Smooth muscle cell (in vitro differentiated cells): ENCODE measurements around the gene GABBR2. TPM values are rescaled to one million over a fixed set of nuclear protein-coding genes. Genes with fewer than 3 reads are reported as not detected.

Source experiments
- DNase-seq: peaks from one replicate; lab custom pipeline; 2025; ENCODE audit not compliant: unreplicated experiment; lab: John Stamatoyannopoulos, UW
- H2AFZ ChIP-seq: fragments of 200-600 bp; sonication (generic); 2 replicates; pipeline ENCODE4 v1.6.0; 2016; ENCODE audit warnings: antibody characterized with exemption, low read depth, mild to moderate bottlenecking
- H3F3A ChIP-seq: fragments of 200-600 bp; sonication (generic); 2 replicates; pipeline ENCODE4 v1.6.0; 2017; ENCODE audit warnings: antibody characterized with exemption, low read depth
- H3K27ac ChIP-seq: fragments of 200-600 bp; sonication (generic); 2 replicates; pipeline ENCODE4 v1.5.1; 2016; ENCODE audit warnings: low read depth, mild to moderate bottlenecking
- H3K27me3 ChIP-seq: fragments of 200-600 bp; sonication (generic); 2 replicates; pipeline ENCODE4 v1.6.1; 2016; ENCODE audit warnings: low read depth, mild to moderate bottlenecking
- H3K36me3 ChIP-seq: fragments of 200-600 bp; sonication (generic); 2 replicates; pipeline ENCODE4 v1.5.1; 2016; ENCODE audit warnings: low read depth
- H3K4me1 ChIP-seq: fragments of 200-600 bp; sonication (generic); 2 replicates; pipeline ENCODE4 v1.5.1; 2016; ENCODE audit warnings: low read depth
- H3K4me2 ChIP-seq: fragments of 200-600 bp; sonication (generic); 2 replicates; pipeline ENCODE4 v1.6.0; 2016; ENCODE audit warnings: mild to moderate bottlenecking
- H3K4me3 ChIP-seq: fragments of 200-600 bp; sonication (generic); 2 replicates; pipeline ENCODE4 v1.5.1; 2016; ENCODE audit warnings: mild to moderate bottlenecking
- H3K79me2 ChIP-seq: fragments of 200-600 bp; sonication (generic); 2 replicates; pipeline ENCODE4 v1.6.0; 2016; ENCODE audit warnings: low read depth, mild to moderate bottlenecking
- H3K9ac ChIP-seq: fragments of 200-600 bp; sonication (generic); 2 replicates; pipeline ENCODE4 v1.6.0; 2016; ENCODE audit warnings: low read depth
- H3K9me3 ChIP-seq: fragments of 200-600 bp; sonication (generic); replicated peaks from 2 replicates; pipeline ENCODE4 v1.5.1; 2016; ENCODE audit warnings: low read depth
- H4K20me1 ChIP-seq: fragments of 200-600 bp; sonication (generic); 2 replicates; pipeline ENCODE4 v1.6.0; 2016; ENCODE audit warnings: low read depth
- CTCF ChIP-seq: fragments of 200-600 bp; sonication (generic); IDR thresholded peaks from 2 replicates; pipeline ENCODE4 v1.5.1; 2017; ENCODE audit warnings: borderline replicate concordance, mild to moderate bottlenecking, antibody characterized with exemption; ENCODE audit not compliant: insufficient read depth, poor library complexity, severe bottlenecking
- WGBS: methylation state at CpG from one replicate; pipeline ENCODE4 v1.1.7; 2016; ENCODE audit warnings: low lambda C conversion rate; 5-methylcytosine and 5-hydroxymethylcytosine counted together
- polyA plus RNA-seq: library from polyadenylated mRNA; unstranded; fragments of >200 nt; fragmentation: Nextera tagmentation; extraction: Ambion mirVana; gene quantifications from 2 replicates; pipeline ENCODE4 v1.2.1, GENCODE V29; 2016
- total RNA-seq: library from RNA; depleted of rRNA; stranded (reverse); fragments of >200 nt; gene quantifications from 2 replicates; pipeline ENCODE4 v1.2.3, GENCODE V29; 2014

GABBR2 gene
- total and polyA plus RNA-seq, 2 experiments from 2014 or later, result 0.25 TPM; not detected in 1

- H2AFZ ChIP-seq, result no peak overlapping the region
- H3K27ac ChIP-seq, result no peak overlapping the region
- no peak for TF ChIP-seq CTCF
- no peaks in the 10 kb centered on the region for H3F3A ChIP-seq
- no peak overlapping the region for H3K4me2 ChIP-seq
- H3K4me1 ChIP-seq, result no peaks in the 10 kb centered on the region
- 94% methylated on average over 8 of the region's 8 CpGs for WGBS
- no peak overlapping the region for H3K9ac ChIP-seq
- H3K9me3 ChIP-seq, result no peaks in the 10 kb centered on the region
- H3K79me2 ChIP-seq, result no peaks in the 10 kb centered on the region
- no peak for DNase-seq
- peaks cover 3% of the 10 kb centered on the region for H3K36me3 ChIP-seq
- no peak overlapping the region for H3K4me3 ChIP-seq
- no peaks in the 10 kb centered on the region for H4K20me1 ChIP-seq
- H3K27me3 ChIP-seq, result no peaks in the 10 kb centered on the region
Observed at GRCh38 chr9:98740226-98740881, 31.6 kb upstream of the GABBR2 start.

GRCh38 chr9:98738741-98739140 lies 30.0 kb upstream of the GABBR2 start:
- Histone ChIP-seq H3K4me2 (no peak overlapping the region), H2AFZ (no peak overlapping the region), H3F3A (no peaks in the 10 kb centered on the region), H3K9me3 (no peaks in the 10 kb centered on the region), H3K4me1 (no peaks in the 10 kb centered on the region), H3K9ac (no peak overlapping the region), H3K79me2 (no peaks in the 10 kb centered on the region), H3K4me3 (no peak overlapping the region), H3K27ac (no peak overlapping the region), H4K20me1 (no peaks in the 10 kb centered on the region), H3K36me3 (peaks cover 3% of the 10 kb centered on the region), H3K27me3 (no peaks in the 10 kb centered on the region)
- 96% methylated on average over 3 of the region's 3 CpGs for WGBS
- no peak for DNase-seq
- TF ChIP-seq CTCF, result no peak

DNA sequence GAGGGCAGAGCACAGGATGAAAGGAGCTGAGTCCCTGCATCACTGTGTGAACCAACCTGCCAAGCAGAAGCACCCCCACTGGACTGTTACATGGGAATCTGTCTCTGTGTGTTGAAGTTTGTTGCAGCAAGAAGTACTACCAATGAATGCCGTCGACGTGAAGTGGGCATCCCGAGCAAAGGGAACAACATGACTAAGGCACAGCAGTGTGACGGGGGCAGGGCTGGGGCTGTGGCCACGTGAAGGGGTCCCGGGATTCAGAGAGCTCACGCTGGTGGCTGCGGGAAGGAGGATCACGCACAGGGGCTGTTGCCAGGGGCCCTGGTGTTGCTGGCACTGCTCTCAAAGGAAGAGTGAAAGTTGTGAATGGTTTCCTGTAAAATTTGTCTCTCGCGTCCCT lies 27.5 kb upstream of the GABBR2 start:
- Histone ChIP-seq H3K27me3 (no peaks in the 10 kb centered on the region), H3K27ac (no peak overlapping the region), H3K4me2 (no peak overlapping the region), H3K79me2 (no peaks in the 10 kb centered on the region), H3K4me1 (no peaks in the 10 kb centered on the region), H4K20me1 (no peaks in the 10 kb centered on the region), H3K9me3 (no peaks in the 10 kb centered on the region), H2AFZ (no peak overlapping the region), H3K4me3 (no peak overlapping the region), H3K36me3 (peaks cover 3% of the 10 kb centered on the region), H3K9ac (no peak overlapping the region), H3F3A (no peaks in the 10 kb centered on the region)
- WGBS, result 84% methylated on average over 12 of the region's 12 CpGs
- TF ChIP-seq CTCF, result no peak
- DNase-seq, result no peak

- Histone ChIP-seq H3K79me2 (no peaks in the 10 kb centered on the region), H3K4me2 (no peak overlapping the region), H3K27me3 (no peaks in the 10 kb centered on the region), H3K27ac (no peak overlapping the region), H3K36me3 (peaks cover 3% of the 10 kb centered on the region), H3K9me3 (no peaks in the 10 kb centered on the region), H4K20me1 (no peaks in the 10 kb centered on the region), H3F3A (no peaks in the 10 kb centered on the region), H3K9ac (no peak overlapping the region), H3K4me1 (no peaks in the 10 kb centered on the region), H2AFZ (no peak overlapping the region), H3K4me3 (no peak overlapping the region)
- 93% methylated on average over 9 of the region's 9 CpGs for WGBS
- DNase-seq, result no peak
- no peak for TF ChIP-seq CTCF
Observed at GRCh38 chr9:98732801-98733200, 24.1 kb upstream of the GABBR2 start.
